HG02759 (cell line): ENCODE data around the gene ITIH2.
"Not testable (repeated sequence)": the region's sequence is repeated elsewhere in the genome, so short reads cannot be mapped to it uniquely, and the experiment has no call there.

Experiments used
- ATAC-seq: cut with Tn5 transposase; IDR thresholded peaks from one replicate; pipeline ENCODE4 v1.9.1; 2021; ENCODE audit warnings: mild to moderate bottlenecking, moderate library complexity; ENCODE audit not compliant: unreplicated experiment

ITIH2 gene

GRCh38 chr10:7696545-7696944, 6.6 kb upstream of the ITIH2 start:
- no peak for ATAC-seq

- no peak for ATAC-seq
Observed at GRCh38 chr10:7697426-7697825, 5.7 kb upstream of the ITIH2 start.

- ATAC-seq = no peak
Observed at GRCh38 chr10:7700577-7701125, 2.5 kb upstream of the ITIH2 start.

- no peak for ATAC-seq
Observed at GRCh38 chr10:7701158-7701742, 1.9 kb upstream of the ITIH2 start.

- no peak for ATAC-seq
Observed at GRCh38 chr10:7702288-7702812, 766 bp upstream of the ITIH2 start.

- ATAC-seq = no peak
Observed at GRCh38 chr10:7704071-7705016, 1.2 kb downstream of the ITIH2 start.

GRCh38 chr10:7705341-7705740, 2.2 kb downstream of the ITIH2 start:
- no peak for ATAC-seq

- no peak for ATAC-seq
Observed at GRCh38 chr10:7706534-7707073, 3.5 kb downstream of the ITIH2 start.

GRCh38 chr10:7707102-7707501, 4.0 kb downstream of the ITIH2 start:
- ATAC-seq = no peak

- ATAC-seq = no peak
Observed at GRCh38 chr10:7707858-7708622, 4.9 kb downstream of the ITIH2 start.

GRCh38 chr10:7708832-7709231, 5.7 kb downstream of the ITIH2 start:
- ATAC-seq = no peak

GRCh38 chr10:7710446-7710845, 7.3 kb downstream of the ITIH2 start:
- no peak for ATAC-seq

- ATAC-seq = not testable (repeated sequence)
Observed at GRCh38 chr10:7711075-7711474, 8.0 kb downstream of the ITIH2 start.

GRCh38 chr10:7715515-7715914, 12.4 kb downstream of the ITIH2 start:
- no peak for ATAC-seq

- no peak for ATAC-seq
Observed at GRCh38 chr10:7717767-7718166, 14.7 kb downstream of the ITIH2 start.

- no peak for ATAC-seq
Observed at GRCh38 chr10:7718685-7719084, 15.6 kb downstream of the ITIH2 start.

GRCh38 chr10:7720478-7720877, 17.4 kb downstream of the ITIH2 start:
- ATAC-seq = no peak

GRCh38 chr10:7722927-7723529, 19.9 kb downstream of the ITIH2 start:
- ATAC-seq = no peak

GRCh38 chr10:7734821-7735220, 31.7 kb downstream of the ITIH2 start:
- ATAC-seq = no peak
